Neural progenitor cell (in vitro differentiated cells): ENCODE data around the gene PTRH1.

Source experiments
- CTCF ChIP-seq: fragments of 200-600 bp; sonication (generic); IDR thresholded peaks from 2 replicates; pipeline ENCODE4 v1.5.1; 2017; ENCODE audit warnings: antibody characterized with exemption, mild to moderate bottlenecking
- EZH2 ChIP-seq: fragments of 200-600 bp; sonication (generic); IDR thresholded peaks from 2 replicates; pipeline ENCODE4 v1.6.1; 2017; ENCODE audit warnings: antibody characterized with exemption, mild to moderate bottlenecking, moderate library complexity

- TF ChIP-seq CTCF (no peak), EZH2 (no peak)
Observed at GRCh38 chr9:127761491-127761956, 46.1 kb upstream of the PTRH1 start.
